ENCODE data around the gene TRPV5.
A peak's percentile ranks its signal among the peaks of the same experiment; 100 is the strongest.

Gene TRPV5

GRCh38 chr7:142884286-142884640 lies 49.3 kb downstream of the TRPV5 start:
- TF ChIP-seq, protein P1, sequence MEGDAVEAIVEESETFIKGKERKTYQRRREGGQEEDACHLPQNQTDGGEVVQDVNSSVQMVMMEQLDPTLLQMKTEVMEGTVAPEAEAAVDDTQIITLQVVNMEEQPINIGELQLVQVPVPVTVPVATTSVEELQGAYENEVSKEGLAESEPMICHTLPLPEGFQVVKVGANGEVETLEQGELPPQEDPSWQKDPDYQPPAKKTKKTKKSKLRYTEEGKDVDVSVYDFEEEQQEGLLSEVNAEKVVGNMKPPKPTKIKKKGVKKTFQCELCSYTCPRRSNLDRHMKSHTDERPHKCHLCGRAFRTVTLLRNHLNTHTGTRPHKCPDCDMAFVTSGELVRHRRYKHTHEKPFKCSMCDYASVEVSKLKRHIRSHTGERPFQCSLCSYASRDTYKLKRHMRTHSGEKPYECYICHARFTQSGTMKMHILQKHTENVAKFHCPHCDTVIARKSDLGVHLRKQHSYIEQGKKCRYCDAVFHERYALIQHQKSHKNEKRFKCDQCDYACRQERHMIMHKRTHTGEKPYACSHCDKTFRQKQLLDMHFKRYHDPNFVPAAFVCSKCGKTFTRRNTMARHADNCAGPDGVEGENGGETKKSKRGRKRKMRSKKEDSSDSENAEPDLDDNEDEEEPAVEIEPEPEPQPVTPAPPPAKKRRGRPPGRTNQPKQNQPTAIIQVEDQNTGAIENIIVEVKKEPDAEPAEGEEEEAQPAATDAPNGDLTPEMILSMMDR (conservative IDR thresholded peaks at IDR 0.05; ENCODE audit: low read depth, low read length): no peak
- H3K4me3 ChIP-seq (ENCODE audit: low read depth, low read length): no peak overlapping the region
- no peak for DNase-seq (ENCODE audit: low read depth)

DNA sequence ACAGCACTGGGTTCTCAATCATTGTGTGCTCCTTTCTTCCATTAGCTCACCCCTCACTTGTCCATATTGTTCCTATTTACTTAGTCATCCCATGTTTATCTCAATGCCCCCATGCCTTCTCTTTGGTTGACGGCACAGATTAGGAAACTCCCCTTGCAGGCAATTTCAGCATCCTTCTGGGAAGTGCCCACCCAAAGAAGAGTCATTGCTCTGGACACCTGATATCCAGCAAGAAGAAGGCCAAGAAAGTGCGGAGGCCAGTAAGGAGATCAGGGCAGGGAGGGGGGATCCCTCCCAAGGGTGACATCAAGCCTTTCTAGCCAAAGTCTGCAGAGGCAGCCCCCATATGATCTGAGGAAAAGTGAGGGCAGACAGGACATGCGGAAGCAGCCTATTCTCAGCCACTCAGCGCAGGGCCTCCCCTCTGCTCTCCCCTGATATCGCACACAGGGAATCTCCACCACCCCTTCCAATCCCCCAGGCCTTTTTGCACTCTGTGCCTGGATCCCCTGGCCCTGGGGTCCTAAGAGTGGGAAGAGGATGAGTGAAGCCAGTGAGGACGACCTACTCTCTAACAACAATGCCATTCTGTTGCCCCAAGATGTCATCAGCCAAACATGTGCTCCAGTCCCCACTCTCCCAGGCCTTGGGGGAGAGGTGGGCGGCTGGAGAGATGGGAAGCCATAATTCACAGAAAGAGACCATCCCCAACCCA lies 49.8 kb downstream of the TRPV5 start:
- no peak for DNase-seq (ENCODE audit: low read depth)
- TF ChIP-seq, protein P1 (conservative IDR thresholded peaks at IDR 0.05; ENCODE audit: low read depth, low read length): no peak
- no peak overlapping the region for H3K4me3 ChIP-seq (ENCODE audit: low read depth, low read length)

DNA sequence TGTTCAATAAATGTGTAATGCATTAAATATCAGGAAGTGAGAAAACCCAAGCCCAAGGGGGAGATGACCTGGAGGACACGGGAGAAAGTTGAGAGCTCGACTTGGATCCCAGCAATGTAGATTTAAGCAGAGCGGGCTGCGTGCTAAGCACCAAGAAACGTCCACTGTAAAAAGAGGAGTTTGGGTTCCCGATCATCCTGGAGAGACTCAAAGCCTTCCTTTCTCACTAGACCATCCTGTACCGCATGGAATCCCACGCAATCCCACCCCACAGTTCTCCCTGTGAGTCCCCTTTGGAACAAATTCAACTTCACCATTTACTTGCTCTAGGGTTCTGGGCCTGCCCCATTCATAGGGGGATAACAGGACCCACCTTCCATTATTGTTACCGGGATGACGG lies 50.4 kb downstream of the TRPV5 start:
- TF ChIP-seq, protein P1 (conservative IDR thresholded peaks at IDR 0.05; ENCODE audit: low read depth, low read length): no peak
- no peak for DNase-seq (ENCODE audit: low read depth)
- no peak overlapping the region for H3K4me3 ChIP-seq (ENCODE audit: low read depth, low read length)

DNA sequence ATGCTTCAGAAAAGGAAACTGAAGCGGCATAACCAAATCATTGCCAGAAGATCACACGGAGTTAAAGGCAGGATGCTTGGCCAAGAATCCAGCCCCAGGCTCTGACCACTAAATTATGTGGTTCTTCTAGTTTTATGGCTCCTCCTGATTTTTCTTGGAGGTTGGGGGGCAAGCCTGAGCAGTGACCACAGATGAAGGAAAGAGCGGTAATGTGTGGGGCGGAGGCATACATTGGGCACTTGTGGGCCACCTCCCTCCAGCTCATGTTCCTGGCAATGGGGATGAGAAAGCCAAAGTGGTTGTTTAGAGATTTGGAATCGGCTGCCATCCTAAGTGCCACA lies 51.2 kb downstream of the TRPV5 start:
- DNase-seq (ENCODE audit: low read depth): no peak
- no peak overlapping the region for H3K4me3 ChIP-seq (ENCODE audit: low read depth, low read length)
- TF ChIP-seq, protein P1 (conservative IDR thresholded peaks at IDR 0.05; ENCODE audit: low read depth, low read length): no peak

DNA sequence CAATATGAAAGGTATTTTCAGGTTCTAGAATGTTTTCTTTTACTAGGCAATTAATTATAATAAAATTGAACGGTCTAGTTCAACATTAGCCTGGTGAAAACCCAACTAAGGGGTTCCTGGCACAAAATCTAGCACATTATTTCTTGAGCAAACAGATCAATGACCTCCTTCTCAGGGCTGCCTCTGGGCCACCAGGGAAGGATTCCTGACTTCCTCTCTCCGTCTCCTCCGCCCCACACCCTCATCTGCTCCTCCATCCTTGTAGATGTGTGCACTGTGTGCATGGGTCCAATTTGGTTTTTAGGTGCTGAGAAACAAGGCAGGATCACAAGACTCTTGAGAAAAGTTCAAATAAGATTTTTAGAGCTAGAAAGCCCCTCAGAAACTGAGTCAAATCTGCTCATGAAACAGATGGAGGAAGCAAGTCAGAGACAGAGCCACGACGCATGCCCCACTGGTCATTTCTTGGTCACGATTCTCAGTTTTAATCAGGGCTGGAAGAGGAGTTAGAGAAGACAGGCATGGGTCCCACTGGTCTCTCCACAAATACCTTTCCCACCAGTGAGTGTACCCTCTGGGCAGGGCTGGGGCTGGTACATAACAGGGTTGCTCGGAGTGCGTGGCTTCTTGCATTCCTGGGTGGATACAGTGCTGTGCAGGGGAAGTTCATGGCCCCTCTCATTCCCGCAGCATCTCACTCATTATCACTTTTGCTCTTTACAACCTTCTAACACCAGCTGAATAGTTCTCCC lies 51.8 kb downstream of the TRPV5 start:
- H3K4me3 ChIP-seq (ENCODE audit: low read depth, low read length): no peak overlapping the region
- TF ChIP-seq, protein P1 (conservative IDR thresholded peaks at IDR 0.05; ENCODE audit: low read depth, low read length): no peak
- DNase-seq (ENCODE audit: low read depth): no peak

DNA sequence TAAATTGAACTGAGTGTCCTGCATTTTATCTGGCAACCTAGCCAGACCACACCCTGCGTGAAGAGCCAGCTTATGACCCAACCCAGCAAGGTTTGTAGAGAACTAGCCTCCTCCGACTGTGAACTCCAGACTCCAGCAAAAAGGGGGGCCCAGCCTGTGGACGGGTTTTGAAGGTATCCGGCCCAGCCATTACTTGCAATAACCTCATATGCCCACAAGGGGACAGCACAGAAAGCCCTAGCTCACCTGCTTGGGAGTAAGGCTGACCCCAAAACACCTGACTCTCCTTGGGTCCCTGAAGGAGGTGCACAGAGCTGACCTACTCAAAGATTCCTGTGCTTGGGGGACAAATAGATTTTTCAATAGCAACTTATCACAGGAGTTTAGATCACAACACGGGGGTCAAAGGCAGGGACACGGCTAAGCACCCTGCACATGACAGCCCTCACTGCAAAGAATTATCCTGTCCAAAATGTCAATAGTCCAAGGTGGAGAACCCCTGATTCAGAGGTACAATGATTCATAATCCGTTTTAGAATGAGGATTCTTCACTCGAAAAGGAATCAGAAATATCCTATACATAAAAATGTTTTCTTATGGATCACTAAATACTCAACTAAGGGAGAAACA lies 52.6 kb downstream of the TRPV5 start:
- DNase-seq (ENCODE audit: low read depth): peak; percentile 58
- TF ChIP-seq, protein P1 (conservative IDR thresholded peaks at IDR 0.05; ENCODE audit: low read depth, low read length): peak; percentile 92
- H3K4me3 ChIP-seq (ENCODE audit: low read depth, low read length): no peak overlapping the region
